ENCODE results near the gene VCAN.

GRCh38 chr5:83563631-83564030 is 92.1 kb downstream of the VCAN start:
- TF ChIP-seq POLR2A (IDR thresholded peaks at IDR 0.05): no peak
- TF ChIP-seq CTCF (IDR thresholded peaks at IDR 0.05): no peak
